ENCODE data around the gene EGFLAM.
"Not testable (repeated sequence)": the region's sequence is repeated elsewhere in the genome, so short reads cannot be mapped to it uniquely, and the experiment has no call there.

EGFLAM gene

DNA sequence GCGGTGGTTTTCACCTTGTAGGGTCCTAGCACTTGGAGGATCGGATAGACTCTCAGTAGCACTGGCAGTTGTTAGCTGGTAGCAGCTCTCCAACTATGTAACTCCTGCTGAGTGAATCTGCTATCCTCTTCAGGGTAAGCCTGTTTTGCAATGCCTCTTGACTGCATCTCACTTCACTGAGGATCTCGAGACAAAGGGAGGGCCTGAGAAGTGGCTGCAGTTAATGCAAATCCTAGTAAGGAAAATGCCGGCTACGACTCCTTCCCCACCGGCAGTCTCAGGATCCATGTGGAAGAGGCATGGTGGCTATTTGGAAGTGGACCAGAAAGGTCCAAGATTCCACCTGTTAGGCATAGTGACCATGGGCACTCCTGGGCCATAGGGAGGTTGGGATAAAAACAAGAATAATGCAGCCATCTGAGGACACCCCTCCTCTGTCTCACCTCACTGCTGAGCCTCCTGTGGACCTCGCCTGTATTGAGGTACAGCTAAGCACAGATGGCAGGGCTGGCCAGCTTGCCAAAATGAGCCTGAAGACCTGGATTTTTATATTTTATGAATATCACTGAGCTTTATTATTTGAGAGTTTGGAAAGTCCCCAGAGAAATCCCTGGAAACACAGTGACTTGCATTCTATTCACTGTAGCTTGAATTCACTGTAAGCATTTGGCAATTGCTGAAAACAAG, 152.1 kb downstream of the EGFLAM start:
- in situ Hi-C loops (cut with HindIII; ENCODE audit: low pct_ligation_motif_present, low sequenced_read_pairs), result no loop called here
- Histone ChIP-seq H3K4me3 (ENCODE audit: low read depth, low read length) (no peak overlapping the region), H3K36me3 (replicated peaks) (no peaks in the 10 kb centered on the region), H3K27me3 (replicated peaks) (no peaks in the 10 kb centered on the region), H3K27ac (no peak overlapping the region)
- DNase-seq, result no peak
- TF ChIP-seq, protein P1, sequence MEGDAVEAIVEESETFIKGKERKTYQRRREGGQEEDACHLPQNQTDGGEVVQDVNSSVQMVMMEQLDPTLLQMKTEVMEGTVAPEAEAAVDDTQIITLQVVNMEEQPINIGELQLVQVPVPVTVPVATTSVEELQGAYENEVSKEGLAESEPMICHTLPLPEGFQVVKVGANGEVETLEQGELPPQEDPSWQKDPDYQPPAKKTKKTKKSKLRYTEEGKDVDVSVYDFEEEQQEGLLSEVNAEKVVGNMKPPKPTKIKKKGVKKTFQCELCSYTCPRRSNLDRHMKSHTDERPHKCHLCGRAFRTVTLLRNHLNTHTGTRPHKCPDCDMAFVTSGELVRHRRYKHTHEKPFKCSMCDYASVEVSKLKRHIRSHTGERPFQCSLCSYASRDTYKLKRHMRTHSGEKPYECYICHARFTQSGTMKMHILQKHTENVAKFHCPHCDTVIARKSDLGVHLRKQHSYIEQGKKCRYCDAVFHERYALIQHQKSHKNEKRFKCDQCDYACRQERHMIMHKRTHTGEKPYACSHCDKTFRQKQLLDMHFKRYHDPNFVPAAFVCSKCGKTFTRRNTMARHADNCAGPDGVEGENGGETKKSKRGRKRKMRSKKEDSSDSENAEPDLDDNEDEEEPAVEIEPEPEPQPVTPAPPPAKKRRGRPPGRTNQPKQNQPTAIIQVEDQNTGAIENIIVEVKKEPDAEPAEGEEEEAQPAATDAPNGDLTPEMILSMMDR (IDR thresholded peaks at IDR 0.05; ENCODE audit: low read depth, low read length, missing control alignments), result no peak

DNA sequence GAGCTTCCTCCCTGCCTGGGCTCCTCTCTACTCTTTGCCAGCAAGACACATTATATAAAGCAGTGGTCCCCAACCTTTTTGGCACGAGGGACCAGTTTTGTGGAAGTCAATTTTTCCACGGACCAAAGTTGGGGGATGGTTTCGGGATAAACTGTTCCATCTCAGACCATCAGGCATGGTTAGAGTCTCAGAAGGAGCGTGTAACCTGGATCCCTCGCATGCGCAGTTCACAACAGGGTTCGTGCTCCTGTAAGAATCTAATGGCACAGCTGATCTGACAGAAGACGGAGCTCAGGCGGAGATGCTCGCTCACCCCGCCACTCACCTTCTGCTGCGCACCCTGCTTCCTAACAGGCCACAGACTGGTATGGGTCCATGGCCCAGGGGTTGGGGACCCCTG, 155.3 kb downstream of the EGFLAM start:
- DNase-seq, result no peak
- Histone ChIP-seq H3K27ac (no peak overlapping the region), H3K4me3 (ENCODE audit: low read depth, low read length) (no peak overlapping the region), H3K36me3 (replicated peaks) (no peaks in the 10 kb centered on the region), H3K27me3 (replicated peaks) (no peaks in the 10 kb centered on the region)
- in situ Hi-C loops (cut with HindIII; ENCODE audit: low pct_ligation_motif_present, low sequenced_read_pairs), result no loop called here
- TF ChIP-seq, protein P1 (IDR thresholded peaks at IDR 0.05; ENCODE audit: low read depth, low read length, missing control alignments), result no peak

DNA sequence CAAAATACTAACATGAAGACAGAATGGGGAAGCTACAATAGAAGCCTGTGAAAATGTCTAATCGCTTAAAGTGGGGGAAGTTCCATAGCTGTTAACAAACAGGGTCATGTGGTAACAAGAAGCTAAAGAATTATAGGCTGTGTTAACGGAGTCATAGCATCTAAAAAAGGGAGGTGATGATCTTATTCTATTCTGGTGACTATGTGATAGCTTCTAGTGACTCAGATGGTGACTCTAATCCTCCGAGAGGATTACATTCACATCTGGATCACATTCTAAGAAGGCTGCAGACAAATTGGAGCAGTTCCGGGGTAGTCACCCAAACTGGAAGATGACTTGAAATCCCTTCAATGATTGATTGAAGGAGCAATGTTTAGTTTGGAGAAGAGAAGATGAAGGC, 156.0 kb downstream of the EGFLAM start:
- TF ChIP-seq, protein P1 (IDR thresholded peaks at IDR 0.05; ENCODE audit: low read depth, low read length, missing control alignments), result no peak
- H3K27ac ChIP-seq, result no peak overlapping the region
- H3K27me3 ChIP-seq (replicated peaks), result no peaks in the 10 kb centered on the region
- no peak overlapping the region for H3K4me3 ChIP-seq (ENCODE audit: low read depth, low read length)
- no peak for DNase-seq
- in situ Hi-C loops (cut with HindIII; ENCODE audit: low pct_ligation_motif_present, low sequenced_read_pairs), result no loop called here
- H3K36me3 ChIP-seq (replicated peaks), result no peaks in the 10 kb centered on the region

DNA sequence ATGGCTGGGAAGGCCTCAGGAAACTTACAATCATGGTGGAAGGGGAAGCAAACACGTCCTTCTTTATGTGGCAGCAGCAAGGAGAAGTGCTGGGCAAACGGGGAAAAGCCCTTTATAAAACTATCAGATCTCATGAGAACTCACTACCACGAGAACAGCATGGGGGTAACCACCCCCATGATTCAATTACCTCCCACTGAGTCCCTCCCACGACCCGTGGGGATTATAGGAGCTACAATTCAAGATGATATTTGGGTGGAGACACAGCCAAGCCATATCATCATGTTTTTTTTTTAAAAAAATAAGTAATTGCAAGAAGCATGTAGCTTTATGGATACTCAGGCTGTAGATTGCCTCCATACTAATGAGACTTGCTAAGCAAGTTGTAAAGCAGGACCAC, 157.4 kb downstream of the EGFLAM start:
- in situ Hi-C loops (cut with HindIII; ENCODE audit: low pct_ligation_motif_present, low sequenced_read_pairs); H3K27me3 ChIP-seq (replicated peaks); DNase-seq; H3K4me3 ChIP-seq (ENCODE audit: low read depth, low read length); H3K27ac ChIP-seq; H3K36me3 ChIP-seq (replicated peaks): not testable (repeated sequence)

DNA sequence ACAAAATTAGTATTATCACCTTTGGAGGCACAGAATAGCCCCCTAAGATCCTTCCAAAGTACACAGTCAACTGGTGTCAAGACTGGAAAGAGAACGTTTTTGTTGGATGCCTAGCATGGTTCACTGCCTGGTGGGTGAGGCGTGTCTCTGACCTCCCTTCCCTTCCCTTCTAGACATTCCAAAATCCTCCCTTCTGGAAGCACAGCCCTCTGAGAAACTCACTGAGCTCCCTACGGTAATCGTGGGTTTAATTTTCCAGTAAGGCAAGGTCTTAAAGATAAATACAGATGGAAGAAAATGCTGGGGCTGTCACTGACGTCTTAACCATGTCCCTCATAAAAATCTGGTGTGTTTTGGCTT, 159.3 kb downstream of the EGFLAM start:
- TF ChIP-seq, protein P1 (IDR thresholded peaks at IDR 0.05; ENCODE audit: low read depth, low read length, missing control alignments), result no peak
- no peak for DNase-seq
- Histone ChIP-seq H3K27ac (no peak overlapping the region), H3K4me3 (ENCODE audit: low read depth, low read length) (no peak overlapping the region), H3K27me3 (replicated peaks) (no peaks in the 10 kb centered on the region), H3K36me3 (replicated peaks) (no peaks in the 10 kb centered on the region)
- in situ Hi-C loops (cut with HindIII; ENCODE audit: low pct_ligation_motif_present, low sequenced_read_pairs), result no loop called here

DNA sequence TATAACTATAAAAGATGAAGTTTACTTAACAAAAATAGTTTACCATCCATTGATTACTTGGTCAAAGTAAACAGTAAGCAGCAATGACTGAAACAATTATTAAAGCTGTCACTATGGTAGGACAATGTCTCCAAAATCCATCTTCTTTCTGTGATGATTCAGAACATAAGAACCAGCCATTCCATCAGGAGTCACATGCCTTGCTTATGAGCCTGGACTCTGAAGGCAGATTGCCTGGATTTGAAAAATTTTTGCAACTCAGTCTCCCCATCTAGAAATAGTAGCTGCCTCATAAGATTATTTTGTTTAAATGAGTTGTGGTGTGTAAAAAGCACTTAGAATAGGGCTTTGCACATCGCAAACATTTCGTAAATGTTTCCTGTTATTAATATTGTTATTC, 161.9 kb downstream of the EGFLAM start:
- H3K27me3 ChIP-seq (replicated peaks), result no peaks in the 10 kb centered on the region
- in situ Hi-C loops (cut with HindIII; ENCODE audit: low pct_ligation_motif_present, low sequenced_read_pairs), result no loop called here
- TF ChIP-seq, protein P1 (IDR thresholded peaks at IDR 0.05; ENCODE audit: low read depth, low read length, missing control alignments), result no peak
- no peaks in the 10 kb centered on the region for H3K36me3 ChIP-seq (replicated peaks)
- H3K4me3 ChIP-seq (ENCODE audit: low read depth, low read length), result no peak overlapping the region
- no peak for DNase-seq
- peak overlapping the region; percentile 67 for H3K27ac ChIP-seq

All from brain microvascular endothelial cell (primary cell).